AG09309 (cell line): ENCODE measurements around the gene PAX5.

Experiments used
- DNase-seq: peaks from one replicate; pipeline ENCODE4 v3.0.0-alpha.2; 2010; ENCODE audit warnings: low read depth
- H3K4me3 ChIP-seq: 2 replicates; pipeline ENCODE4 v1.5.1; 2011; ENCODE audit warnings: mild to moderate bottlenecking, low read depth, low read length, moderate library complexity; ENCODE audit not compliant: control insufficient read depth
- TF ChIP-seq, protein P1 (sequence below): IDR thresholded peaks from 2 replicates; pipeline ENCODE4 v1.5.1; 2011; ENCODE audit warnings: mild to moderate bottlenecking, low read depth, low read length, inconsistent platforms; ENCODE audit not compliant: insufficient read depth, control insufficient read depth; ENCODE audit errors: missing control alignments

PAX5 gene

DNA sequence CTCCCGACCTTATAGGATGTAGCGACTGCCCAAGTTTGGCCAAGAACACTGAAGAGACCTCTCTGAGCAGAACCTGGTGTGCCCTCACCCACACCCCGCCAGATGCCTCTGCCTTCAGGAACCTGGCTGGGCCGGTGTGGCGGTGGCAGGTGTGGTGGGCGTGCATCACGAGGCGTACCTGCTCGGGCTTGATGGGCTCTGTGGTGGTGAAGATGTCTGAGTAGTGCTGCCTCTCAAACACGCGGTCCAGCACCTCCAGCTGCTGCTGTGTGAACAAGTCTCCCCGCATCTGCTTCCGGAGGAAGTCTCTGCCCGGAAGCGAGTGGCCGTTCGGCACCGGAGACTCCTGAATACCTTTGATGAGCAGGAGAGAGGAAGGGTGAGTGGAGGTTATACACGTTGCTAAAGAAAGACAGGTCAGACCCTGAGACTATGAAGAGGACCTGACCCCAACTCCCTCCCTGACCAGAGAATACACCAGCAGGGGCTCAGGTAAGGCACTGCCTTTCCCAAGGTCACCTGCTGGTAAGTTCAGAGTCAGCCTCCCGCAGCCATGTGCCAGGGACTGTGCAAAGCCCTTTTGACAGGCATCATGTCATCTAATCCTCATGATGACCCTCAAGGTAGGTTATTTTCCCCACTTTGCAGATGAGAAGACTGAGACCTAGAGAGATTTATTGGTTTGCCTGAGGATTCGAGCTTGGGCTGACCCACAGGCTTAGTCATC is 67.5 kb downstream of the PAX5 start:
- DNase-seq = no peak
- TF ChIP-seq, protein P1, sequence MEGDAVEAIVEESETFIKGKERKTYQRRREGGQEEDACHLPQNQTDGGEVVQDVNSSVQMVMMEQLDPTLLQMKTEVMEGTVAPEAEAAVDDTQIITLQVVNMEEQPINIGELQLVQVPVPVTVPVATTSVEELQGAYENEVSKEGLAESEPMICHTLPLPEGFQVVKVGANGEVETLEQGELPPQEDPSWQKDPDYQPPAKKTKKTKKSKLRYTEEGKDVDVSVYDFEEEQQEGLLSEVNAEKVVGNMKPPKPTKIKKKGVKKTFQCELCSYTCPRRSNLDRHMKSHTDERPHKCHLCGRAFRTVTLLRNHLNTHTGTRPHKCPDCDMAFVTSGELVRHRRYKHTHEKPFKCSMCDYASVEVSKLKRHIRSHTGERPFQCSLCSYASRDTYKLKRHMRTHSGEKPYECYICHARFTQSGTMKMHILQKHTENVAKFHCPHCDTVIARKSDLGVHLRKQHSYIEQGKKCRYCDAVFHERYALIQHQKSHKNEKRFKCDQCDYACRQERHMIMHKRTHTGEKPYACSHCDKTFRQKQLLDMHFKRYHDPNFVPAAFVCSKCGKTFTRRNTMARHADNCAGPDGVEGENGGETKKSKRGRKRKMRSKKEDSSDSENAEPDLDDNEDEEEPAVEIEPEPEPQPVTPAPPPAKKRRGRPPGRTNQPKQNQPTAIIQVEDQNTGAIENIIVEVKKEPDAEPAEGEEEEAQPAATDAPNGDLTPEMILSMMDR = no peak
- no peak overlapping the region for H3K4me3 ChIP-seq

DNA sequence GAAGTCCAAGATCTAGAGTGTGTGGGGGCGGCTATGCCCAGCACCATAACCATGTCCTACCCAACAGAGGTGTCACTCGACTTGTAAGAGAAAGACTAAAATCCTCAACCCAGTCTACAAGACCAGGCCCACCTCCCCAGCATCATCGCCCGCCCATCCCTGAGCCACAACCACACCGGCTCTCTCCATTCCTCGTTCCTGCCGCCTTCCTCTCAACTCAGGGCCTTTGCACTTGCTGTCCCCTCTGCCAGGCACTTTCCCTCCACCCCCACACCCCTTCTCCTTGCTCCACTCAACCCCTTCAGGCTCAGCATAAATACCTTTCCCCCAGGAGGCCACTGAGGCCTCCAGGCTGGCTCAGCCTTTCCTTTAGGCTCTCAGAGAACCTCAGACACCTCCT is 69.3 kb downstream of the PAX5 start:
- TF ChIP-seq, protein P1 = no peak
- no peak overlapping the region for H3K4me3 ChIP-seq

DNA sequence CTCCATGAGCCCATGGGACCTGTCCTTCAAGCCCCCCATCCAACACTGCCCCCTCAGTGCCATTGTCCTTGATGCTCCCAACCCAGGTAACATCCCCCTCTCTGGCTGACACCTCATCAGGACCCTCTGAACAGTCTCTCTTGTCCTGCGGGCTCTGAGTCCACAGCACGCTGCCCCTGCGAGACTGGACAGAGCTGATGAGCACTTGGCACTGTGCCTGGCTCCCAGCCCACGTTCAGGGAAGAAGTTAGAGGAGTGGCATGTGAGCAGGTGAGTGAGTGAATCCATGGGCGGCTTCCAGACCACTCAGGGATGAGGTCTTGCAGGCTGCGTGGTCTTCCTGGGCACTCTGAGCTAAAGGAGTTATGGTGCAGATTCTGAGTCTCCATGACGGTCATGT is 70.7 kb downstream of the PAX5 start:
- H3K4me3 ChIP-seq = no peak overlapping the region
- DNase-seq = no peak
- TF ChIP-seq, protein P1 = no peak

More for the DNA sequence above, 69.3 kb downstream of the PAX5 start:
- no peak for DNase-seq

DNA sequence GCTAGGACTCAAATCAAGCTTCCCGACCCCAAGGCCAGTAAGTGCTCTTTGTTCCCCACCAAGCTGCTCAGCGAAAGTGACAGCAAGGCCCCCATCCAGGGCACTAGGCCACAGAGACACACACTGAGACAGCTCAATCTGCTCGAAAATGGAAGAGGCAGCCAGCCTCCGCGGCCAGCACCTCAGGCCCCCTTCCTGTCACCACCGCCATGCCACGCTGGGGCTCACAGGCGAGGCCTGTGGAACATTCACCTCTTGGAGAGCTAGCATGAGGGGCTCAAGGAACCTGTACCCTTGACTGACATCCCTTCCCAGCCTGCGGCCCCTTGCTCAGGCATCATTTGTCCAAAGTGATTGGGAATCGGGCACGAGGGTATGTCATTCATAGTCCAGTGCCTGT is 71.4 kb downstream of the PAX5 start:
- TF ChIP-seq, protein P1 = no peak
- DNase-seq = no peak
- no peak overlapping the region for H3K4me3 ChIP-seq

DNA sequence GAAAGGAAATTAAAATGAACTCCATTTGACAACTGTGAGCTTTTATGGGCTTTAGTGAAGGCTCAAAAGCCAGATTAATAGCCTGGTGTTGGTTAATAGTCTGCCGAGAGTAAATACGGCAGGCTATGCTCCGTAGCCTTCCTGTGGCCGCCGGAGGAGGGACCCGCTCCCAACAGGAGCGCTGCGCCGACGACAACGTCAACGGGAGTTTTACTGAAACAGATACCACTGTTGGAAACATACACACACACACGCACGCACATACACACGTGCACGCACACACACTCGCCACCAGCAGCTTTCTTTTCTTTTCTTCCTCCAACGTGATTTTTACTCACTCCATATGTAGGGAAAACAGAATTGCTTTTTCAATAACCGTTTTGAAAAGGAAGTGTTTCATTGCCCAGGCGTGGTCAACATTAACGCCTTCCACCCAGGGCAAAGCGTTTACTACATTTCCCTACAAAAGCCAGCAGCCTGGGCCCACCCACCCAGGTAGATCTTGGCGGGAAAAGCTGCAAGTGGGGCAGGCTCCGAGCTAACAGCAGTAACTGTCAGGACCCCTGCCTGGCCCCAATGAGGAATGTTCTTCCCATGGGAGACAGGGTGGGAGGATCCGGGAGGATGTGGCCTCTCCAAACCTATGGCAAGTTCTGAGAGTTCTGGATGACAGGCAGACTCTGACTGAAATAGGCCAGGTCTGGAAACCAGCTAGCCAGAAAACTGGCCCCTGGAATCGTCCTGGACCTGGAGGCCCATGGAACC is 72.3 kb downstream of the PAX5 start:
- TF ChIP-seq, protein P1 = no peak
- no peak overlapping the region for H3K4me3 ChIP-seq
- DNase-seq = no peak

GRCh38 chr9:36961051-36961450 is 73.0 kb downstream of the PAX5 start:
- DNase-seq = no peak
- no peak overlapping the region for H3K4me3 ChIP-seq
- TF ChIP-seq, protein P1 = no peak
